A549 (cell line): ENCODE measurements around the gene ZCCHC17.

Experiments used
- CBX8 ChIP-seq: fragments of 200-600 bp; sonication (generic); IDR thresholded peaks from 2 replicates; pipeline ENCODE4 v1.6.1; 2016
- CTCF ChIP-seq: fragments of >200 bp; sonication (Bioruptor Twin); formaldehyde crosslinking; IDR thresholded peaks from 3 replicates; pipeline ENCODE4 v1.5.1; 2016
- EP300 ChIP-seq, 2 experiments: fragments of >200 bp; sonication (Bioruptor Twin); formaldehyde crosslinking; IDR thresholded peaks; 2 replicates in 1 of 2; 3 replicates in 1 of 2; pipeline ENCODE4 v1.6.1; 2016 to 2017
- ESRRA ChIP-seq: fragments of 150-350 bp; IDR thresholded peaks from 2 replicates; pipeline ENCODE4 v1.6.1; 2014; ENCODE audit warnings: mild to moderate bottlenecking, low read length, borderline replicate concordance
- JUNB ChIP-seq: fragments of >200 bp; sonication (Bioruptor Twin); formaldehyde crosslinking; IDR thresholded peaks from 2 replicates; pipeline ENCODE4 v1.6.1; 2016
- MAFK ChIP-seq: fragments of 450-650 bp; IDR thresholded peaks from 2 replicates; pipeline ENCODE4 v1.6.1; 2014; ENCODE audit not compliant: partially characterized antibody
- MAX ChIP-seq: IDR thresholded peaks from 2 replicates; pipeline ENCODE4 v1.6.1; 2012
- POLR2A ChIP-seq: IDR thresholded peaks from 2 replicates; pipeline ENCODE4 v1.6.1; 2012; ENCODE audit warnings: mild to moderate bottlenecking, low read length
- RCOR1 ChIP-seq: fragments of 150-350 bp; IDR thresholded peaks from 2 replicates; pipeline ENCODE4 v1.6.1; 2014; ENCODE audit warnings: antibody characterized with exemption, low read length, low read depth
- REST ChIP-seq: fragments of 200-600 bp; sonication (generic); IDR thresholded peaks from 2 replicates; pipeline ENCODE4 v1.6.1; 2016; ENCODE audit warnings: antibody characterized with exemption, mild to moderate bottlenecking, moderate library complexity
- RFX5 ChIP-seq: fragments of 450-650 bp; IDR thresholded peaks from 2 replicates; pipeline ENCODE4 v1.7.1; 2014; ENCODE audit warnings: antibody characterized with exemption, mild to moderate bottlenecking, moderate library complexity
- SREBF2 ChIP-seq: fragments of 450-650 bp; IDR thresholded peaks from 2 replicates; pipeline ENCODE4 v1.6.1; 2014; ENCODE audit warnings: mild to moderate bottlenecking, moderate library complexity
- ZFP36 ChIP-seq: fragments of 450-650 bp; IDR thresholded peaks from 2 replicates; pipeline ENCODE4 v1.6.1; 2014; ENCODE audit warnings: borderline replicate concordance; ENCODE audit not compliant: partially characterized antibody

- no peak for TF ChIP-seq SREBF2
- TF ChIP-seq CTCF = no peak
- no peak for TF ChIP-seq MAFK
- TF ChIP-seq MAX = no peak
- no peak for TF ChIP-seq POLR2A
- no peak for TF ChIP-seq REST
- no peak for TF ChIP-seq RFX5
- no peak for TF ChIP-seq CBX8
- no peak for TF ChIP-seq ZFP36
- TF ChIP-seq JUNB = no peak
- TF ChIP-seq RCOR1 = no peak
- TF ChIP-seq EP300 (IDR thresholded peaks at IDR 0.05) = no peak
- no peak for TF ChIP-seq ESRRA
Observed at GRCh38 chr1:31373056-31373896, 76.4 kb downstream of the ZCCHC17 start, which contains the start of gene FABP3.
